Embryonic facial prominence (tissue), 1 donor: ENCODE results near the gene BMP8A.
"Not testable (repeated sequence)": the region's sequence is repeated elsewhere in the genome, so short reads cannot be mapped to it uniquely, and the experiment has no call there.

Source experiments
- DNase-seq: peaks from one replicate; pipeline ENCODE4 v3.0.0-alpha.2; 2016; ENCODE audit errors: extremely low spot score

The BMP8A gene

DNA sequence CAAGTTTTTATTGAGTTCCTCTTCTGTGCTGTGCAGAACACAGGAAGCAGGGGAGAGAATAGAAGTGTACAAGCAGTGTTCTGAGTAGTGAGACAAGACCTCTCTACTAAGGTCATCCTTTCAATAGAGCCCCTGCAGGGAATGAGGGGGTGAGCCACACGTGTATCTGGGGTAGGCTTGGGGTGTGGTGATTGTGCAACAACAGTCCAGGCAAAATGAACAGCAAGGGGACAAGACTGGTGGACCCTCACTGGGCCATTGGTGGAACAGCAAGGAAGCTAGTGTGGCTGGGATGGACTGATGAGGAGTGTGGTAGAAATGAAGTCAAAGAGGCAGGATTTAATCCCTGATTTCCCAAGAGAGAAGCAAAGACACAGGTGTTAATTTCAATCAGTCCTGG is 8.2 kb upstream of the BMP8A start:
- no peak for DNase-seq

DNA sequence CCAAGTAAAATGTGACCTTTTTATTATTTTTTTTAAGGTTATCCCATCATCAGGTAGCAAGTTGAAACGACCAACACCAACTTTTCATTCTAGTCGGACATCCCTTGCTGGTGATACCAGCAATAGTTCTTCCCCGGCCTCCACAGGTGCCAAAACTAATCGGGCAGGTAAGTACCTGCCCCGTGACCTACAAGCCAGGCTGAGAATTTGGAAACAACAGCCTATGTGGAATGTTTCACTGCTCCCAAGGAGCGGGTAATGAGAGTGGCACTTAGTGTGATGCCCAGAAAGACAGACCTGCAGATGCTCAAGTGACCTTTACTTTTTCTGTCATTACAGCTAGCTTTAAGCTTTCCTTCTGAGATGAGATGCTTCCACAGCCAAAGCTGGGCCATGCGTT is 6.9 kb upstream of the BMP8A start:
- no peak for DNase-seq

DNA sequence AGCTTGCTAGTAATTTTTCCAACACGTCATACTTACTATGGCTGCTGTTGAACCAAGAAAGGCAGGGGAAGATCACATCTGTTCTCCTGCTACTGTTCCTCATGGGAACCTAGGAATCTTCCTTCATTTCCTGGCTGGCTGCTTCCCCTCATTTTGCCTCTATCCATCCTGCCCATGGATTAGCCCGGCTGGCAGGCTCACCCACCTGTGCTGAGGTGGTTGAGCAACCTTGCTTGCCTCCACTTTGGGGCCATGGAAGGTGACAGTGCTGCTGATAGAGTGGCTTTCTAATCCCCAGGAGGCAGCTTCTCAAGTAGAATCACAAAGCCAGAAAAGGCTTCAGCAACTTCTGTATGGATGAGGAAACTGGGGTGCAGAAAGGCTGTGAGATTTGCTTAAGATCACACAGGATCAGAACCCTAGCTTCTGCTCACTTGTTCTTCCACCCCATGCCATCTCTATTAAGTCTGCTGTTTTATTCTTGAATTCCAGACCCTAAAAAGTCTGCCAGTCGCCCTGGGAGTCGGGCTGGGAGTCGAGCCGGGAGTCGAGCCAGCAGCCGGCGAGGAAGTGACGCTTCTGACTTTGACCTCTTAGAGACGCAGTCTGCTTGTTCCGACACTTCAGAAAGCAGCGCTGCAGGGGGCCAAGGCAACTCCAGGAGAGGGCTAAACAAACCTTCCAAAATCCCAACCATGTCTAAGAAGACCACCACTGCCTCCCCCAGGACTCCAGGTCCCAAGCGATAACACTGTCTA is 6.2 kb upstream of the BMP8A start:
- no peak for DNase-seq

DNA sequence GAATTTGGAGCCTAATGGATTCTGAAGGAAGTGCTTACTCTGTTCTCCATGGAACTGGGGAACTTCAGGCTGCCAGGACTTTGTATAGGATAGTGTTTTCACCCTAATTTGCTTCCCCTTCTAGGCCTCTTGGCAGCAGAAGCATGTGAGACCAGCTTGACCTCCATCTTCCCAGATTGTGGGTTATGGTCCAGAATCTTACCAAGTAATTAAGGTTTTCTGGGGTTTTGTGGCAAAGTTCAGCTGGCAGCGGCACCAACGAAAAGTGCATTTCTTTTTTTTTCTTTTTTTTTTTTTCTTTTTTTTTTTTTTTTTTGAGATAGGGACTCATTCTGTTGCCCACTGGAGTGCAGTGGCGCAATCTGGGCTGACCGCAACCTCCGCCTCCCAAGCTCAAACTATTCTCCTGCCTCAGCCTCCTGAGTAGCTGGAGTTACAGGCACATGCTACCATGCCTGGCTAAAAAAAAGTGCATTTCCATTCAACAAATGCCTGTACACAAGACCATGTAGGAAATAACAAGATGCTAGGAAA is 3.4 kb upstream of the BMP8A start:
- DNase-seq, result no peak

DNA sequence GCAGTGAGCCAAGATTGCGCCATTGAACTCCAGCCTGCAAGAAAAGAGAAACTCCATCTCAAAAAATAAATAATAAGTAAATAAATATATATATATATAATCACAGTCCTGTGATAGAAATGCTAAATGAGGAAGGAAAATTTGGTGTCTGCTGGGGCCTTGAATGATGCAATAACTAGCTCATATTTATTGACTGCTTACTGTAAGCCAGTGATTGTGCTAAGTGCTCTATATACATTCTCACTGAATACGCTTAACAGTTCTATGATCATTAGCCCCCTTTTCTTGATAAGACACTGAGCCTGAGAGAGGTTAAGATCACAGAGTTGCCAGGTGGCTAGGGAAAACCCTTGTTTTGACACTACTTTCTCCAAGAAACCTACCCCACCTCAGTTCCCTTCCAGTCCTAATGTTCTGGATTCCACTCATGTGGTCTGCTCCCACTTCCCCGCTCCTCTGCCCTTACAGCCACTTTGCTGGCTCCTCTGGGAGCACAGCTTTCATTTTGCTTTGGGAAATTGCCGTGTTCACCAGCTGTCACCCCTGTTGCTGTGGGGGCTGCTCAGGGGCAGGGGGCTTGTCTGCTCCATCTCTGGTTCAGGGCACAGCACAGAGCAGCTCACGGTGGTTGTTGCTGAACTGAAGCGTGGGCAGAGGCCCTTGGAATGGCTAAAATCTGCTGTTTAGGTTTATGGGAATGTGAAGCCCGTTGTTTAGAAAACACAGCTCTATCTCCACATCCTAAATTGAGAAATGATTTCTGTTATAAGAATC is 2.5 kb upstream of the BMP8A start:
- DNase-seq, result no peak

DNA sequence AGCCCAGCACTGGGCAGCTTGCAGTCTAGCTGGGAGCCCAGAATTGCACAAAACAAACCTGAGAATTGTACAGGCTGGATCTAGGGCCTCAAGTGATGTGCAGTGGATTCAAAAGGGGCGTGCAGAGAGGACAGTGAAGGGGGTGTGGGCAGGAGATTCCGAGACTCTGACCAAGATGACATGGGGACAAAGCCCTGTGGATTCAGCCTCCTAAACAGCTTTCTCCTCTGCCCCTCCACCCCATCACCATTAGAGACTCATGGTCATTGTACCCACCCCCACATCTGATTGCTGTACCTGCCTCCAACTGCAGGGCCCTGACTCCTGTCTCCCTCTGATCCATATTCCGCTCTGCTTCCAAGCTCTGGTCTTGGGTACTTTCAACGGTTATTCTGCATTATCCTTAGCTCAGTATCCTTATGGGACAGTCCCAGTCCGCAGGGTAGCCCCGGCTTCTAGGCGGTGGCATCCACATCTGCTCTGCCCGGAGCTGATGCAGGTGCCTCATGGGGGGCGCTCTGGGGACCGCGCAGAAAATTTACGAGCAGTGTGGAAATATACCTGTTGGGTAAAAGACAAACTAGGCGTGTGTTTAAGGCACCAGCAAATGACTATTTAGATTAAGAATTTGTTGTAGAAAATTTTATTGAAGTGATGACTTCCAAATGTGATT is 1.7 kb upstream of the BMP8A start:
- DNase-seq, result no peak

DNA sequence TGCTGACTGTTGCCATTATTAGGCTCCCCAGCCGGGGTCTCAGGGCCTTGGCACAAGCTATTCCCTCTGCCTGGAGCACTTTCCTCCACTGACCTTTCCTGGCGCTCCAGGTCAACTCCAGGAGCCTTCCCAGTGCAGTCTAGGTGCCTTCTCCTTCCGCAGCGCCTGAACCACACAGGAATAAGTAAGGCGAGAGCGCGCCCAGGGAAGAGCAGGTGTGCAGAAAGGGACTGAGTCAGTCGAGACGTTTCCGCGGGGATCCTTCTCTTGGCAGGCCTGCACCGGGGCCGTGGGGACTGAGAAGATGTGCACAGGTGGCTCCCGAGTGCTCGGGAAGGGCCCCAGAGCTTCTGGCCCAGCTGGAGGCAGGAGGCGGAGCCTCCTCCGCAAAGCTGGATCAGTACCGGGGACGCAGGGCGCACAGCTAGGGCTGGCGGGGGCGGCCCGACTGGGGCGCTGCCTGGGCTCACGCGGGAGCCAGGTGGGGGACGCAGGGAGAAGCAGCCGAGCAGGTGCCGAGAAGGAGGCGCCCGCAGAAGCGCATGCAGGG is 765 bp upstream of the BMP8A start:
- DNase-seq, result no peak

DNA sequence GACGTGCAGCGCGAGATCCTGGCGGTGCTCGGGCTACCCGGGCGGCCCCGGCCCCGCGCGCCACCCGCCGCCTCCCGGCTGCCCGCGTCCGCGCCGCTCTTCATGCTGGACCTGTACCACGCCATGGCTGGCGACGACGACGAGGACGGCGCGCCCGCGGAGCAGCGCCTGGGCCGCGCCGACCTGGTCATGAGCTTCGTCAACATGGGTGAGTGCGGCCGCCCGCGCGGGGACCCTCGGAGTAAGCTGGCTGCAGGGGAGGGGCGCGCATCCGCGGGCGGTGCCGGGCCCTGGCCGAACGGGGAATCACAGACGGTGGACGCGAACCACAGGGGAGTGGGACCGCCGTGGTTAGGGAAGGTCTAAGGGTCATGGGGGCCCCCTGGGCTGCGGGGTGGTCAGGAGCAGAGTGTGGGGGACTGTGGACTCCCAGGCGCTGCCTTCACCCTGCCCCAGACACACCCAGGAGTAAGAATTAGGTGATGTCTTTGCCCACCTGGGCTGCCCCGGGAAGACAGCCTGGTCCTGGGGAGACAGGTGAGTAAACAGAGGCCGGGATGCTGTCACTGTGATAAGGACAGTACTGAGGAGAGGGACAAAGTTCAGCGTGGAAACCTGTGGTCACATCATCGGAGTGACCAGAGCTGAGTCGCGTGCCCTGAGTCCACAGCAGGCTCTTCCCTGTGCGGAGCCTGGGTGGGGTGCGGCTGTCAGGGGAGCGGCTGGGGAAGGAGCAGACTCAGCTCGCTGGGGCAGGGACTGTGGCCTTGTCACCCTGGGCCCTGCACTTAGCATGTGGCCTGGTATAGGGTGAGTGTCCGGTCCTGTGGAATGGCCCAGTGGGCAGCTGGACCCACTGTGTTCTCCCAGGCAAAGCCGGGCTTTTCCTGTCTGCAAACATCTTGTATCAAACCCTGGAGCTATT is 944 bp downstream of the BMP8A start:
- DNase-seq, result not testable (repeated sequence)

DNA sequence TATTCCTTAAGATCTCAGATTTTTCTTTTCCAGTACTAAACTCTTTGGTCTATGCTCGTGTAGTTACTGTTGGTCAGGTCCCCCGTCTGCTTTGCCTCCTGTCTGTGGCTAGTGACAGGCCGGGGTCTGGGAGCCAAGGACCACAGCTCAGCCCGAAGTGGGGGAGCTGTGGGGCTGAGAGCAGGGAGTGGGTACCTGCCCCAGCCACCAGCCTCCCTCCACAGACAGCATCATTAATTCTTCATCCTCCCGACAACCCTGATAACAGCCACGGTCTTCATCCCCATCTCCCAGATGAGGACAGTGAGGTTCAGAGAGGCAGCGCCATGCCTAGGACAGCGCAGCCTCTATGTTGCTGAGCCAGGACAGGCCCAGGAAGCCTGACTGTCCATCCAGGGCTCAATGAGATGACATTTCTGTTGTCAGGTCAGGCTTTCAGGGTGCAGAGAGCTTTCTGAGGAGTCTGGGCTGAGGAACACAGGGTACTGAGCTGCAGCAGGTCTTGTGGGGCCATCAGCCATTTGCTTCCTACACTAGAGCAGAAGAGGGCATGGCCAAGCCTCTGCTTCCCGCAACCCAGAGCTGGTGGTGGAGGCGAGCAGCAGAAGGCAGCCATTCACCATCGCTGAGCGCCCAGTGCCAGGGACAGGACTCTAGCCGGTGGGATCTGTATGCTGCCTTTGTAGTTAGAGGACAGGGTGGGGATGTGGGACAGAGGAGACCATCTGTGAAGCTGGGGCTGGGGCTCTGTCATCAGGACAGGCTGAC is 1.8 kb downstream of the BMP8A start:
- DNase-seq, result not testable (repeated sequence)

DNA sequence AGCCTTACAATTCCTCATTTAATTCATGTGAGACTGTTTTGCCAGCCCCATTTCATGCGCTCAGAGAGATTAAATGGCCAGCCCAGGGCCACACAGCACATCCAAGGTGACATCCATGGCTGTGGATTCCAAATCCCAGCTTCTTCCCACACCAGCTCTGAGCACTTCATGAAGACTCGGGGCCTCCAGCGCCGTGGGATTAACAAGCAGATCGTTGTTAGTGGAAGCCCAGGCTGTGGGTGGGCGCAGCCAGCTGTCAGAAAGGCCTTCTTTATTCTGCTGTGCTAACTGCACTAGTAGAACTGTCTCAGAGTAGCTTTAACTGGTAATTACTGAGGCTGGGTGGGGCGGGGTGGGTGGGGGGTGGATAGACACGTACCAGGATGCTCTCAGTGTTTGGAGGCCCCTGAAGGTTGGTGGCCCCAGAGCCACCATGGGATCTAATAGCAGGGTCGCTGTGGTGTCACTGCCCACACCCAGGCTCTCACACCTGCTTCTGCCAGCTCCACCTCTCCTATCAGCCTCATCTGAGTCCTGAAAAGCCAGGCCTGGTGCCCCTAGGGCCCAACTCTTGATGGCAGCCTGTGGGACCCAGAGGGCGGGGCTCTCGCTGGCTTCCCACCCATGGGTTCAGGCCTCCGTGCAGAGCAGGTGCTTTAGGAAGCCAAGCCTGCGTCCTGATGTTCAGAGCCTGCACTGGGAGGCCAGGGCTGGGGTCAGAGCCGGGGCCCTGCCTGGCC is 3.4 kb downstream of the BMP8A start:
- DNase-seq, result no peak

DNA sequence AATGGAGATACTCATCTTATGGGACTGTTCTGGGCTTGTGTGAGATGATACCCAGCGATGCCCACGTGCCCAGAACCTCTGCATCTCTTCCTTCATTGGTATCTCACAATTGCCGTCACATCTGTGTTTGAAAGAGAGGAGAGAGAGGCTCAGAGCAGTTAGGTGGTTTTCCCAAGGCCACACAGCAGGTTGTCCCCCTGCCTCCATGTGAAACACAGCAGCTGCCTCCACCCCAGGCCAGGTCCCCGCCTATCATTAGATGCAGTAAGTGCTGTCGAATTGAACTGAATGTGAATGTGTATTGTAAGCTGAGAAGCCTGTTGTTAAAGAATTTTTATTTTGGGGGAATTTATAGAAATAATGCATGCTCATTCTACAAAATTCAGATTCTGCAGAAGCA is 5.1 kb downstream of the BMP8A start:
- not testable (repeated sequence) for DNase-seq

DNA sequence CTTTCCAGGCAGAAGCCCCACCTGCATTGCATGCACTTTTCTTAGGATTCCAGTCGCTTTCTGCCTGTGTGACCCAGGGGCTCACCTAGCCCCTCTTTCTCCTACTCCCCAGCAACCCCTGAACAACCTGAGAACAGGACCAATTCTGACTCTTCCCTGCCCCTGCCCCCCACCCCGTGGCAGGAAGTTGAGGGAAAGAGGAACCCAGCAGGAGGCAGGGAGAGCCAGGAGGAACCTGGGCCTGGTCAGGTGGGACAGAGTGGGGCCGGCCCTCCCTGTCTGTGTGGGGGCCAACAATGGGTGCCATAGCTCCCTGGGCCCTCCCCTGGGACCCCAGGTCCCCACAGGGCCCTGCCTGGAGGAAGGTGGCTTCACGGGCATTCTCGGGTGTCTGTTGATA is 6.1 kb downstream of the BMP8A start:
- no peak for DNase-seq

DNA sequence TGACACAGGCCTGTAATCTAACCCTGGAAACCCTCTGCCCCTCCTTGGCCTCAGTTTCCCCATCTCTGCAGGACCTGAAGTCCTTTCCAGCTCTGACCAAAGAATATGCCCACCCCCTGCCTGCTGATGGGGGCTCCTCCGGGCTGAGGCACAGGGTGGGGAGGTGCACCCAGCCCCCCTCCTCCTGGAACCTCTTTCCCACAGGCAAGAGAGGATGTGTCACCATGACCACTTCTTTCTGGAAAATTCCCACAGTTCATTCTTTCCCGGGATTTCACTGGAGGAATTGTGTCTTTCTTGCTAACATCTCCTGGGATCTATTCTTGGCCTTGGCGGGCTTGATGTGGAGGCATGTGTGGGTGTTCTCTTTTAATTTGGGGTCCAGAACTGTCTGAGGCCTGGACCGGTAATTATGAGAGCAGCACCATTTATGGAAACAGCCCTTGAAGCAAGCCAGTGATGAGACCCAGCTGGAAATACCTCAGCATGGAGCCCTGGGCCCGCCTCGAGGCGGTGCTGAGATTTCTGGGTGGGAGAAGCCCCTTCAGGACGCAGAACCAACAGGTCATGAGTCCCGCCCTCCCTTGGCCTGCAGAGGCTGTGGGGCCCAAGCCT is 6.8 kb downstream of the BMP8A start:
- DNase-seq, result not testable (repeated sequence)

DNA sequence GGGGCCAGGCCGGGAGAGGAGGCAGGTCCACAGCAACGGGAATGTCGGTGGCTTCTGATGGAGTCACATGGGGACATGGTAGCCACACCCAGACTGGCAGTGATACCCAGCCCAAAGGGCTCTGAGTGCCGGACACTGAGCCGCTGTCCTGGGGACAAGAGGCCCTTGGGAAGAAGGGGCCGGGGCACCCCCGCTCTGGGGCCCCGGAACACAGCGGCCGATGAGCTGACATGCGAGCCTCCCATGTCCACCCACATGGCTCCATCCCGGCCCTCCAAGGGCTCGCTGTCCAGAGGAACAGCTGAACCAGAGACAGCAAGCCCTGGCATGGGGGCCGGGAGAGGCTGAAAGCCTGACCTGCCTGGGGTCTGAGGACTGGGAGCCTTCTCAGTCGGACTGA is 7.4 kb downstream of the BMP8A start:
- not testable (repeated sequence) for DNase-seq

DNA sequence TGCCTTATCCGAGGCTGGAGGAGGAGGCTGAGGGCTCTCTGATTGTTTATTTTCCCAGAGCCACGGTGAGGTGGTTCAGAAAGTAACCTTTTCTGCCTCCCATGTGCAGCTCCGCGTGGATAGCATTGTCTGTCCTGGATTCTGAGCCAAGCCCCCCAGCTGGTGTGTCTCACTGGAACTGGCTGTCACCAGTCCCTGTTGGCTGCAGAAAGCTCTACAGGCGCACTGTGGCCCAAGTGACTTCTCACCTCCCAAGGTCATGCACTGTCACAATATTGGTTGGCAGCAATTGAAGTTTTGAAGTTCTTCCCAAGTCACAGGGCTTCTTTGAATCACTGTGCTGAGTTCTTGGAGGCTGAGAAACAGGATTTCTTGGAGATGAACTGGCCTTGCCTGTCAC is 8.2 kb downstream of the BMP8A start:
- no peak for DNase-seq

DNA sequence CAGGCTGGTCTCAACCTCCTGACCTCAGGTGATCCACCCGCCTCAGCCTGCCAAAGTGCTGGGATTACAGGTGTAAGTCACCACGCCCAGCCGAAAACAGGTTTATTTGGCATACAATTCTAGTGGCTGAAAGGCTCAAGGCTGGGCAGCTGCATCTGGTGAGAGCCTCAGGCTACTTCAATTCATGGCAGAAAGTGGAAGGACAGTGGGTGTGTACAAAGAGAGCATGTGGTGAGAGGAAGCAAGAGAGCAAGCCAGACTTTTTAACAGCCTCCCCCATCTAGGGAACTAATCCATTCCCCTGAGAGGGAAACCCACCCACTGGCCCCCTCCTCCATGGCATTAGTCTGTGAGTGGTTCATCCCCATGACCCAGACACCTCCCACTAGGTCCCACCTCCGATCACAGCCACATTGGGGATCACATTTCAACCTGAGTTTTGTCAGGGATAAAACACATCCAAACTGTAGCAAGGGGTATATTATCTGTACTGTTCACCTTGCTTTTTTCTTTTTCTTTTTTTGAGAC is 9.5 kb downstream of the BMP8A start:
- no peak for DNase-seq

DNA sequence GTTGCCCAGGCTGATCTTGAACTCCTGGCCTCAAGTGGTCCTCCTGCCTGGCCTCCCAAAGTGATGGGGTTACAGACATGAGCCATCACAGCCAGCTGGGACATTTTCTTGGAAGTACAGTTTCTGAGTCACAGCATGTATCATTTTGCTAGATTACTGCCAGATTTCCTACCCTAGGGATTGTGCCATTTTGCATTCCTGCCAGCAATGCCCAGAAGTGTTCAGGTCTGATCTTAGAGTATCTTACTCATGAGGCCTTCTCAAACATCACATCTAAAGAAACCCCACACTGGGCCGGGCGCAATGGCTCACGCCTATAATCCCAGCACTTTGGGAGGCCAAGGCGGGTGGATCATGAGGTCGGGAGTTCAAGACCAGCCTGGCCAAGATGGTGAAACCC is 10.2 kb downstream of the BMP8A start:
- no peak for DNase-seq

DNA sequence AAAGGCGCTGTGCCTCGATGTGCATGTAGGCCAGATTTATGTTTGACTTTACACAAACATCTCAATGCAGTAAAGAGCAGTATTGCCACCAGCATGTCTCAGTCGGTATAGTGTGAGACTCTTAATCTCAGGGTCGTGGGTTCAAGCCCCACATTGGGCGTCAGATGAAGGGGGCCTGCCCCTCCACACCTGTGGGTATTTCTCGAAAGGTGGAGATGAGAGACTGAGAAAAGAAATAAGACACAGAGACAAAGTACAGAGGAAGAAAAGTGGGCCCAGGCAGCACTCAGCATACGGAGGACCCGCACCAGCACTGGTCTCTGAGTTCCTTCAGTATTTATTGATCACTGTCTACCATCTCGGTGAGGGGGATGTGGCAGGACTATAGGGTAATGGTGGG is 13.0 kb downstream of the BMP8A start:
- not testable (repeated sequence) for DNase-seq

DNA sequence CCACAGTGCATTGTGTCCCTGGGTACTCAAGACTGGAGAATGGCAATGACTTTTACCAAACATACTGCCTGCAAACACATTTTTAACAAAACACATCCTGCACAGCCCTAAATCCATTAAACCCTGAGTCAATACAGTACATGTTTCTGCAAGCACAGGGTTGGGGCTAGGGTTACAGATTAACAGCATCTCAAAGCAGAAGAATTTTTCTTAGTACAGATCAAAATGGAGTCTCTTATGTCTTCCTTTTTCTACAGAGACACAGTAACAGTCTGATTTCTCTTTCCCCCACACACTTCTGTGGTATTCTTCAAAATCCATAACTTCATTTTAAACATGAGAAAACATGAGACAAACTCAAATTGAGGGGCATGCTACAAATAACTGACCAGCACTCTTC is 13.9 kb downstream of the BMP8A start:
- DNase-seq, result no peak
